ENCODE data around the gene OR1J4. TPM values are rescaled to one million over a fixed set of nuclear protein-coding genes. Genes with fewer than 3 reads are reported as not detected.
"Not testable (repeated sequence)": the region's sequence is repeated elsewhere in the genome, so short reads cannot be mapped to it uniquely, and the experiment has no call there.

The OR1J4 gene, protein sequence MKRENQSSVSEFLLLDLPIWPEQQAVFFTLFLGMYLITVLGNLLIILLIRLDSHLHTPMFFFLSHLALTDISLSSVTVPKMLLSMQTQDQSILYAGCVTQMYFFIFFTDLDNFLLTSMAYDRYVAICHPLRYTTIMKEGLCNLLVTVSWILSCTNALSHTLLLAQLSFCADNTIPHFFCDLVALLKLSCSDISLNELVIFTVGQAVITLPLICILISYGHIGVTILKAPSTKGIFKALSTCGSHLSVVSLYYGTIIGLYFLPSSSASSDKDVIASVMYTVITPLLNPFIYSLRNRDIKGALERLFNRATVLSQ
- total RNA-seq (2014; rRNA removed; shearing (Covaris generic)) = not detected in 2 replicates
- not detected in 2 replicates for polyA plus RNA-seq (2014; cell fraction: nucleus; rRNA removed)

DNA sequence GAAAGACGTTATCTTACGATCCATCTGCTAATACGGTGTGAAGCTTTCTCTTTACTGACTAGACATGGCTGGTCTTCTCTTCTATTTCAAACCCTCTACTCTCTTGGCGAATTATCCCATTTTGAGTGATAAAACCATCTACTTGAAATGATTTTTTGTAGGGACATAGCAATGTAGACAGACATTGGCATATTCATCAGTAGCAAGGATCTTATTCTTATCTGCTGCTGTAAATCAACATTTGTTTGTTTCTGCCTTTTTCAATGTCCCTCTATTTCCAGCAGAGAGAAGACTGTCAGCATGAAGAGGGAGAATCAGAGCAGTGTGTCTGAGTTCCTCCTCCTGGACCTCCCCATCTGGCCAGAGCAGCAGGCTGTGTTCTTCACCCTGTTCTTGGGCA, at the start of gene OR1J4:
TSS of gene OR1J4 (plus strand) at position 301 of the 400 bp plus-strand sequence. CDS start at position 301, 0 bp downstream.
- DNase-seq (ENCODE audit: extremely low read depth, low read depth) = no peak

DNA sequence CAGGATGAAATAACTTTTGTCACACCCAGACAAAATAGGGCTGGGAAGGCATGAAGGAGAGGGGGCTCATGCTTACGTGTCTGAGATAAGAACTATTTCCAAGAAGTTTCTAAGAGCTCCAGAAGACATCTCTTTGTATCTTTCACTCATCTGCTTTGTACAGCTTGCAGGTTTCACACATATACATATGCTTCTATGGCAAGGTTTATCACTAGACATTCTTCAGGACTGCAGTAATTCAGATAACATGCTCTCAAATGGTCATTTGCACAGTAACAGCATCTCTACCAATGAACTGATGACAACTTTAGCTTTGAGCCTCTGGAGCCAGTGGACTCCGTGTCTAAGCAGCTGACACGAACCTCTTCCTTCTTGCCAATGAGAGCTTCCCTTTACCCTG, 44.4 kb upstream of the OR1J4 start:
- DNase-seq (ENCODE audit: extremely low read depth, low read depth) = no peak

DNA sequence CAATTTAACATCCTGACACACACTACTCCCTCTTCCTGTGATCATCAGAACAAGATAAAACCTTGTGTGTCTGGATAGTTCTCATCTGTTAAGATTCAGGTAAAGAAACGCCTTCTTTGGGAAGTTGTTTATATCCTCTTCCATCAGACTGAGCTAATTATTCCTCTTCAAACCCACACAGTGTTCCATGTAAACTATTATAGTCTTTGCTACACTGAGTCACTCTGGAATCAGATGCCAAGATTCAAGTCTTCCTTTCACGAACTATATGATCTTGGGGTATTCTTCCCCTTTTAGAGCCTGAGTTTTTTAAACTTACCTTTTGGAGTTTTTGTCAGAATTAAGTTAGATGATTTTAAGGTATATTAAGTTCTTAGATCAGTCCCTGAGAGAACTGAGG, 43.2 kb upstream of the OR1J4 start:
- no peak for DNase-seq (ENCODE audit: extremely low read depth, low read depth)

DNA sequence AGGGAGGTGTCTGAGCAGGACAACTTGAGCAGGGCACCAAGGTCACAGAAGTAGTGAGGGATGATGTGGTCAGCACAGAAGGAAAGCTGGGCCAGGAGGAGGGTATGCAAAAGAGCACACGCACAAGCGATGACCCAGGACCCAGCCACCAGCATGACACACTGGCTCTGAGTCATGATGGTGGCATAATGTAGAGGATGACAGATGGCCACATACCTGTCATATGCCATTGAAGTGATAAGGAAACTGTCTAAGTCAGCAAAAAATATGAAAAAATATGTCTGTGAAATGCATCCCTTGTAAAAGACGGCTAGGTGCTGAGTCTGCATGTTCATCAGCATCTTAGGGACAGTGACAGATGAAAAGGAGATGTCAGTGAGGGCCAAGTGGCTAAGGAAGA, 41.6 kb upstream of the OR1J4 start:
- no peak for DNase-seq (ENCODE audit: extremely low read depth, low read depth)

DNA sequence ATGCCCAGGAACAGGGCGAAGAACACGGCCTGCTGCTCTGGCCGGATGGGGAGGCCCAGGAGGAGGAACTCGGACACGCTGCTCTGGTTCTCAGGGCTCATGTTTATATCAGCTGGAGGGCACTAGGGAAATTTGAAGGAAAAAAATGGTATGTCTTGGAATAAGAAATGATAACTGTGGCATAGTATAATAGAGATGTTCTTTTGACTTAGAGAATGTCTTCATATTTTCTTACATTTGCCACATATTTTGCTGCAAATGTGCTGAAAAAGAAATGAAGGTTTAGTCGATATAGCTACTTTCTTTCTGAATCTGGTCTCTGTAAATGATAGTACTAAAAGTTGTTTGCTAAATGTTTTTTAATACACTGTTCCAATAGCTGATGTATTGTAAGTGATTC, 41.1 kb upstream of the OR1J4 start, which contains the start of gene OR1J1:
TSS of gene OR1J1 (minus strand) at position 101 of the 400 bp plus-strand sequence. CDS start at position 101, 0 bp downstream.
- DNase-seq (ENCODE audit: extremely low read depth, low read depth) = no peak

DNA sequence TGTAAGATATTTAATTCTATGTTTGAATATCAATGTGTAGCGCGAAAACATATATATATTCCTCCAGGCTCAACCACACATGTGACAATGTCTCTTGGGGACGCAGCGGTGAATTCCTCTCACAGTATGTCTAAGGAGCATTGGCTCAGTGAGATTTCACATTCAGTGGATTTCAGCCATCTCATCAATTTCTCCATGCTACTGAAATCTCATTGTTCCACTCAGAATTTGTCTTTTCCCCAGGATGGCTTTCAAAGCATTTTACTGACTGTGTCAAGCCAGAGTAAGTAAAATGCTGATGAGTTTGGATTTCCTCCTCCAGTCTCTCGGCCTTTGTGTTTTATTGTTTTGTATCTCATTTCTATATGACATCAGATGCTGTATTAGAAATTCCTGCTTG, 39.9 kb upstream of the OR1J4 start:
- no peak for DNase-seq (ENCODE audit: extremely low read depth, low read depth)

DNA sequence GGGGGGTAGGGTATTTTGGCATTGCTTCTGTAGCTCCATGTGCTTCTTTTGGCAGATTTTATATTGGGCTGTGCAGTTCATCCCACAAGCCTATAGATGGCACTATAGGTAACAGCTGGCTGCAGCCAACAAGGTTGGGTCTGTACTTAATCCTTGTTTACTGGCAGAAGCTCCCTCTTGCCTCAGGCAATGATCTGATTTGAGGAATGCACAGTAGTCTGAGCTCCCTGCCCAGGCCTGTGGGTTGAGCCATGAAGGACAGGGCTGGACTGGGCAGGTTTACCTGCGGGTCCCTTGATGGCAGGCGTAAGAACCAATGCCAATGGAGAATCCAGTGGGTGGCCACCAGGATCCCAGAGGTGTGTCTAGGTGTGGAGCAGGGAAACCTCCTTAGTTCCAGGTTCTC, 20.1 kb upstream of the OR1J4 start:
- peak; percentile 28 for DNase-seq (ENCODE audit: extremely low read depth, low read depth)

DNA sequence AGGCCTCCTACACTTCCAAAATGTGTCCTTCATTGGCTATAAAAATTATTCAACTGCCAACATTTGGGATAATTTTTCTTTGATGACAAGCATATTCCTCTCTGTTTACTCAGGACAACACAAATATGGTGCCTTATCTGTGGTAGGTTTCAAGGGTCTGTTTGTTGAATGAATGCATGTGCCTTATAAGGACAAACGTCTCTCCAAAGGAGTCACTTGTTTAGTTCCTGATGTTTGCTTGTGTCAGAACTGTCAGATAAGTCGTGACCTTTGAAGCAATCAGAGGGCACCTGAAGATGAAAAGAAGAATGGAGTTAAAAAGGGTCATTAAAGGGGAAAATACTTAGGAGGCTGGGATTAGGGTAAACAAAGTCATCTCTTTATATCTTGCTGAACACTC, 12.0 kb upstream of the OR1J4 start:
- DNase-seq (ENCODE audit: extremely low read depth, low read depth) = no peak

DNA sequence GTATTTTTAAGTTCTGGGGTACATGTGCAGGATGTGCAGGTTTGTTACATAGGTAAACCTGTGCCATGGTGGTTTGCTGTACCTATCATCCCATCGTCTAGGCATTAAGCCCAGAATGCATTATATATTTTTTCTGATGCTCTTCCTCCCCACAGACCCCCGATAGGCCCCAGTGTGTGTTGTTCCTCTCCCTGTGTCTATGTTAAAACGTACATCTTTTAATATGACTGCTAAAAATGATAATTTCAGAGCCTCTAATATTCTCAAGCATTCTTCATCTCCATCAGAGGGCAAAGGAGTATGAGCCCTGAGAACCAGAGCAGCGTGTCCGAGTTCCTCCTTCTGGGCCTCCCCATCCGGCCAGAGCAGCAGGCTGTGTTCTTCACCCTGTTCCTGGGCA, 8.4 kb upstream of the OR1J4 start, which contains the start of gene OR1J2:
TSS of gene OR1J2 (plus strand) at position 301 of the 400 bp plus-strand sequence. CDS start at position 301, 0 bp downstream.
- DNase-seq (ENCODE audit: extremely low read depth, low read depth) = no peak

DNA sequence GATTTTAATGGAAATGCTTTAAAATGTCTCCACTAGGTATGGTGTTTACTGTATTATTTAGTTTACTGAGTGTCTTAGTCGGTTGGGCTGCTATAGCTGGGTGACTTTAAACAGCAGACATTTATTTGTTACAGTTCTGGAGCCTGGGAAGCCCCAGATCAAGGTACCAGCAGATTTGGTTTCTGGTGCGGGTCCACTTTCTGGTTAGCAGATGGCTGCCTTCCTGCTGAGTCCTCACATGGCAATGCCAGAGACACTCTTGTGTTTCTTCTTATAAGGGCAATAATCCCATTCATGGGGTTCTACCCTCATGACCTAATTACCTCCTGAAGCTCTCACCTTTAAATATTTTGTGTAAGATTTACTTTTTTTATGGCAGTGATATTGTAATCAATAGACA, 715 bp upstream of the OR1J4 start:
- DNase-seq (ENCODE audit: extremely low read depth, low read depth) = no peak

DNA sequence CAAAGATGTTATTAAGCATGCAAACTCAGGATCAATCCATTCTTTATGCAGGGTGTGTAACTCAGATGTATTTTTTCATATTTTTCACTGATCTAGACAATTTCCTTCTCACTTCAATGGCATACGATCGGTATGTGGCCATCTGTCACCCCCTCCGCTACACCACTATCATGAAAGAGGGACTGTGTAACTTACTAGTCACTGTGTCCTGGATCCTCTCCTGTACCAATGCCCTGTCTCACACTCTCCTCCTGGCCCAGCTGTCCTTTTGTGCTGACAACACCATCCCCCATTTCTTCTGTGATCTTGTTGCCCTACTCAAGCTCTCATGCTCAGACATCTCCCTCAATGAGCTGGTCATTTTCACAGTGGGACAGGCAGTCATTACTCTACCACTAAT, 435 bp downstream of the OR1J4 start:
- no peak for DNase-seq (ENCODE audit: extremely low read depth, low read depth)

DNA sequence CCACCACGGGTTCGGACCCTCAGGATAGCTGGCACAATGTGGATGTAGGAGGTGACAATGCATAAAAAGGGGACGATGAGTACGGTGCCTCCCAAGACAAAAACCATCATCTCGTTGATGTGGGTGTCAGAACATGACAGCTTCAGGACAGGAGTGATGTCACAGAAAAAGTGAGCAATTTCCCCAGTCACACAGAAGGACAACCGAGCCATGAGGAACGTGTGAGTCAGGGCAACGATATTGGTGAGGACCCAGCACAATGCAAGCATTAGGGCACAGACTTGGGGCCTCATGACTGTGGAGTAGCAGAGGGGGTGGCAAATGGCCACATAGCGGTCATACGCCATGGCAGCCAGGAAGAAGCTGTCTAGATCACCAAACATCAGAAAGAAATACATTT, 7.7 kb downstream of the OR1J4 start:
- DNase-seq (ENCODE audit: extremely low read depth, low read depth) = no peak

DNA sequence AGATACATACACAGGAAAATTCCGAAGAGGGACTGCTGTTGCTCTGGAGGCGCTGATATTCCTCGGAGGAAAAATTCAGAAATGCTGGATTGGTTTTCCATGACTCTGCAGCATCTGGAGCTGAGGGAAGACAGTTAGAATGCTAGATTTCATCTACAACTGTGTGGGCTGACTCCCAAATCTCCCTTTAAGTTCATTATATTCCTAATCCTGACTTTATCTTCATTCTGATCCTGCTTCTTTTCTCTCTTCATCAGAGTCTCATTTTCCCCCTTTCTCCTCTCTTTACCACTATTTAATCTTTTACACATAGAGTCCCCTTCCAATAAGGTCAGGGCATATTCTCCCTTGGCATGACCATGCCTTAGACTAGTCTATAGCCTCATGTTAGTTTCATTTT, 8.3 kb downstream of the OR1J4 start, which contains the start of gene OR1N1:
TSS of gene OR1N1 (minus strand) at position 101 of the 400 bp plus-strand sequence. CDS start at position 101, 0 bp downstream.
- no peak for DNase-seq (ENCODE audit: extremely low read depth, low read depth)

DNA sequence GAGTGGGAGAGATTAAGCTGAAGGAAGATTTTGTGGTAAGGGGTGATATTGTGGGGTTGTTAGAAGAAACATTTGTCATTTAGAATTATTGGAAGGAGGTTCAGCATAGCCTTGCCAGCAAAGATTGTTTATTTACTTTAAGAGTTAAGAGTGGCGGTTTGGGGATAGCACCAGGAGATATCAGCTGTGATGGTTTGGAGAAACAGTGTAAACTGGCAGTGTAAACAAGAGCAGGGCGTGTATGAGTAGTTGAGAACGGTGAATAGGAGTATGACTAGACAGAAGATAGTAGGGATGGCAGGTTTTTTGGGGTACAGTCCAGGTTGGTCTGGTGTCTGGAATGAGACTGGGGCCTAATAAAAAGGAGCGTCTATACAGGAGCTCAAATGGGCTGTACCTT, 12.2 kb downstream of the OR1J4 start:
- DNase-seq (ENCODE audit: extremely low read depth, low read depth) = not testable (repeated sequence)

DNA sequence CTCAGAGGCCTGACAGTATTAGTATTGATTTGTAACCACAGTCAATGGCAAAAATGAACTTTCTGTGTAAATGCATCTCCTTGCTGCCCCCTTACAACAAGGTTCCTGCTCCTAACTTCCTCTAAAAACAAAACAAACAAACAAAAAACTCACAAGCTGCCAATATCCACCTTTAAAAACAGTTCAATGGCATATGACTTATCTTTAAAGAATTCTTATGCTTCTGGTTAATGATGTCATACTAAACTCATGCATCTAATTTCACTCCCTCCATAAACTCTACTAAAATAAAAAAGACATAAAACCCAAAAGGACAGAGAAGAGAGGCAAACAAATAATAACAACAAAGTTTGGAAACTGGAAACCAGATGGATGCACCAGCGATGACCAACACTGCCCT, 17.2 kb downstream of the OR1J4 start:
- DNase-seq (ENCODE audit: extremely low read depth, low read depth) = no peak

DNA sequence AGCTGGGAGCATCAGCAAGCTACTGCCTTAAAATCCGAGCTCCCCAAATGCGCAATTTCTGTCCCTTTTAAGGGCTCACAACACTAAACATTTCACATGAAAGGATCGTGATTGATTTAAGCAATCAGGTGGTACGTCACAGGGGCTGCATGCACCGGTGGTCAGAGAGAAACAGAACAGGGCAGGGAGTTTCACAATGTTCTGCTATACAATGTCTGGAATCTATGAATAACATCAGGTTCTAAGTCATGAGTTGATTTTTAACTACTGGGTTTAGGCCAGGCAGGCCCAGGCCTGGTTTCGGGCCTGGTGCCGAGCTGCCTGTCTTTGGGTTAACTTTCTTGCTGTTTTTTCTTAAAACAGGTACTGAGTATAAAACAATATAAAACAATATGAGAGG, 18.1 kb downstream of the OR1J4 start:
- not testable (repeated sequence) for DNase-seq (ENCODE audit: extremely low read depth, low read depth)

DNA sequence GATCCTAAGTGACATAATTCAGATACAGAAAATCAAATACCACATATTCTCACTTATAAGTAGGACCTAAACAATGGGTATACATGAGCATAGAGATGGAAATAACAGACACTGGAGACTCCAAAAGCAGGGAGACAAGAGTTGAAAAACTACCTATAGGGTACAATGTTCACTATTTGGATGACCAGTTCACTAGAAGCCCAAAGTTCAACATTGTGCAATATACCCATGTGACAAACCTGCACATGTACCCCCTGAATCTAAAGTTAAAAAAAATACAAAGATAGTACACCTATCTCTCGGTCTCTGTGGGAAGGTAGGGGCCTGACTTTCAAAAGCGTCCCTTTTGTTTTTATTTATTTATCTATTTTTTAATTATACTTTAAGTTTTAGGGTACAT, 19.8 kb downstream of the OR1J4 start:
- DNase-seq (ENCODE audit: extremely low read depth, low read depth) = no peak

DNA sequence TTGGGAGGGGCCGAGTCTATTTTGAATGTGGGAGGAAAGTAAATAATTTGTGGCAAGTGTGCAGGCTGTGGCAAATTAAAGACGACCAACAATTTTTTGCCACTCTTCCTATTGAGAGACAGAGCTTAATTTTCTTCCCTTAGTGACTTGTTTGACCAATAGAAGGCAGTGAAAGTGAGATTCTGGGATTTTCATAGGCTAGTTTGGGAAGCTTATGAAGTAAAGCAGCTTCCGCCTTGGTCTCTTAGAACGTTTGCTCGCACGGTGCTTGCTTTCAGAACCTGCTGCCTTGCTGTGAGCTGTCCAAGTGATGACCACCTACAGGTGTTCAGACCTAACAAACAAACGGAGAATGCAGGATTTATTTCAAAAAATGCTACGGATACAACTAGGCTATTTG, 27.3 kb downstream of the OR1J4 start:
- DNase-seq (ENCODE audit: extremely low read depth, low read depth) = no peak

DNA sequence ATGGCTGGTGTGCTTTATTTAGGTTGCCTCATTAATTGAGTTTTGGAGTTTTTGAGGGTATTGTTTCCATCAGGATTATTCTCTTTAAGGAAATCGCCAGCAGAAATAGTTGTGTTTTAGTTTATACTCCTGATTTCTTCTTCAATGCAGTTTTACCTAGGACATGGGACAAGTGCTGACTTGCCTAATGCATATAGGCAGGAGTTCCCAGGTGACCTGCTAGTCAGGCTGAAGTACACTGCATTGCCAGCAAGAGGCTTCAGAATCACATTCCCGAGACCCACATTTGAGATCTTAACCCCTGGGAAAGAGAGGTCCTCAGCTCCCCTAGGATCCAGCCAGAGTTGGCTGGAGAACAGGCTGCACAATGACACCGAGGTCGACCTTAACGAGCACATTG, 32.4 kb downstream of the OR1J4 start:
- no peak for DNase-seq (ENCODE audit: extremely low read depth, low read depth)

DNA sequence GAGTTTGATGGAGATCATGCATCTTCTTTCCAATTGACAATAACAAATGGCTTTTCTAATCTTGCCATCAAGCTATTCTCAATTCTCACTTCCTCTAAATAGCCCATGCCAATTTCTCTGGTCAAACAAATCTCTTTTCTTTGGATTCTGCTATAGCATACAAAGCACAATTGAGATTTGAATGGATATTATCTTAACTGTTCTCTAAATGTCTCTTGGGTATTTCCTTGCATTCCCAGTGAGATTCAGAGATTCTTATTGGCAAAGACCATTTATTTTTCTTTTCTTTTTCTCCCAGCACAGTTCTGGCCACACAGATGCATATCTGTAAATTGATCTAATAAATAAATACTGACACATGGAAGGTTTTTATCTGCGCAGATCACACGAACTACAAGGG, 33.9 kb downstream of the OR1J4 start, which contains the start of gene OR1N2:
TSS of gene OR1N2 (plus strand) at position 301 of the 400 bp plus-strand sequence. CDS start 100 bp downstream, outside the sequence.
- DNase-seq (ENCODE audit: extremely low read depth, low read depth) = no peak

DNA sequence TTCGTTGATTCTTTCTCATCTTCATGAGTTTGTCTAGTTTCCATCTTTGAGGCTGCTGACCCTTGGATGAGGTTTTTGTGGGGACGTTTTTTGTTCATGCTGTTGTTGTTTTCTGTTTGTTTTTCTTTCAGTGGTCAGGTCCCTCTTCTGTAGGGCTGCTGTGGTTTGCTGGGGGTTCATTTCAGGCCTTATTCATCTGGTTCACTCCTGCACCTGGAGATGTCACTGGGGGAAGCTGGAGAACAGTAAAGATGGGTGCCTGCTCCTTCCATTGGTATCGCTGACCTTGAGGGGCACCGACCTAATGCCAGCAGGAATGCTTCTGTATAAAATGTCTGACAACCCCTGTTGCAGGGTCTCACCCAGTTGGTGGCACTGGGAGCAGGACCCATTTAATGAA, 42.5 kb downstream of the OR1J4 start:
- DNase-seq (ENCODE audit: extremely low read depth, low read depth) = no peak

DNA sequence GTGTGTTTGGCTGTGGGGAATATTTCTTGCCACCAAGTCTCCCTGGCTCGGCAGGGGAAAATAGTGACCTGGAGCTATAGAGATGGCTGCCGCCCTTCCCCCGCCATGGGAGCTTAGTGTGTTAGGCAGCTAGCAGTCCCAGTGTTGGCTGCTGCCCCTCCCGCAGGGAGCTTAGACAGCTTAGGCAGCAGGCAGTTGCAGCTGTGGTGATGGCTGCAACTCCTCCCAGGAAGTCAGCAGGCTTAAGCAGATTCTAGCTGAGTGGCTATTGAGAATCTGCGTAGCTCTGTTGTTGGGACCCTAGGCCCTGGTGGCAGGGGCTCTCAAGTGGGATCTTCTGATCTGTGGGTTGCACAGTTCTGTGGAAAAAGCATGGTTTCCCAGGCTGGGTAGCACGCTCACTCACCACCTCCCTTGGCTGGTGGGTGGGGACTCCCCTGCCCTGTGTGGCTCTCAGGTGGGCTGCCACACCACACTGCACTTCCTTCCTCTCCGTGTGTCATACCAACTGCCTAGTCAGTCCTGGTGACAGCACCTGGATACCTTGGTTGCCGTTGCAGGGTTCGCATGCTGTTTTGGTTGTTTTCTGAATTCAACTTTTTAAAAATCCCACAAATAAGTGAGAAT, 43.3 kb downstream of the OR1J4 start:
- no peak for DNase-seq (ENCODE audit: extremely low read depth, low read depth)

All from NCI-H460 (cell line).